MM.1S (cell line): ENCODE measurements around the gene KHDRBS2.

Experiments used
- CTCF ChIP-seq: fragments of 300-600 bp; sonication (generic); IDR thresholded peaks from 2 replicates; pipeline ENCODE4 v1.5.1; 2016; ENCODE audit warnings: antibody characterized with exemption, low read length, mixed read lengths
- EZH2 ChIP-seq: fragments of 300-600 bp; sonication (generic); optimal IDR thresholded peaks from 2 replicates; pipeline ENCODE3; 2017; ENCODE audit warnings: low read depth, mild to moderate bottlenecking, antibody characterized with exemption, low read length, mixed read lengths

GRCh38 chr6:61977099-61977498 lies 308.9 kb downstream of the KHDRBS2 start:
- TF ChIP-seq CTCF (no peak), EZH2 (no peak)
